H1 (cell line): ENCODE results near the gene TIMP1. TPM values are rescaled to one million over a fixed set of nuclear protein-coding genes. Genes with fewer than 3 reads are reported as not detected.

Experiments used
- KDM4A ChIP-seq: IDR thresholded peaks from one replicate; pipeline ENCODE4 v1.7.1; 2012; ENCODE audit warnings: low read depth, mild to moderate bottlenecking, moderate library complexity, low read length, inconsistent platforms; ENCODE audit not compliant: severe bottlenecking
- NANOG ChIP-seq: IDR thresholded peaks from 2 replicates; pipeline ENCODE4 v1.6.1; 2011; ENCODE audit warnings: low read length, low read depth, mild to moderate bottlenecking, inconsistent platforms; ENCODE audit not compliant: insufficient read depth, poor library complexity, severe bottlenecking
- RAD21 ChIP-seq, 2 experiments: IDR thresholded peaks in 1 of 2; conservative IDR thresholded peaks in 1 of 2; 2 replicates each; pipeline ENCODE4 v1.6.1; 2011; ENCODE audit warnings: low read depth in 2 of 2, low read length in 2 of 2, improper control_type of control experiment in 1 of 2, inconsistent platforms in 1 of 2, mild to moderate bottlenecking in 1 of 2, moderate library complexity in 1 of 2
- SAP30 ChIP-seq: fragments of 300-600 bp; sonication (generic); IDR thresholded peaks from 2 replicates; pipeline ENCODE4 v1.7.1; 2012; ENCODE audit warnings: low read length, moderate library complexity, mild to moderate bottlenecking, inconsistent platforms; ENCODE audit not compliant: insufficient read depth, insufficient replicate concordance
- TBP ChIP-seq: IDR thresholded peaks from 2 replicates; pipeline ENCODE4 v1.6.1; 2011; ENCODE audit warnings: low read depth, low read length, improper control_type of control experiment
- polyA plus RNA-seq, 7 experiments: library from polyadenylated mRNA; depleted of rRNA in 3 of 7; stranded (reverse) in 5 of 7; unstranded in 2 of 7; fragments of >200 nt in 5 of 7; fragments of 200-250 nt in 2 of 7; gene quantifications; 1 replicate in 5 of 7; 2 replicates in 1 of 7; 4 replicates in 1 of 7; pipeline versions ENCODE4 v1.2.1 to v1.2.3, GENCODE V29; 2011 to 2013; ENCODE audit warnings: missing spikeins in 2 of 7, mixed read lengths in 2 of 7
- total RNA-seq: library from RNA; stranded (reverse); fragmentation: NEBNext Ultra II Directional; extraction: Animal tissue kit (Norgen Biotek cat#: 25700); gene quantifications from 2 replicates; pipeline ENCODE4 v1.2.1, GENCODE V29; 2021

TIMP1 gene
- total and polyA plus RNA-seq, 2 of the 8 experiments (the other 6 are each of a cell fraction or from before 2014, with no cell fraction given): 58.6 to 142 TPM

DNA sequence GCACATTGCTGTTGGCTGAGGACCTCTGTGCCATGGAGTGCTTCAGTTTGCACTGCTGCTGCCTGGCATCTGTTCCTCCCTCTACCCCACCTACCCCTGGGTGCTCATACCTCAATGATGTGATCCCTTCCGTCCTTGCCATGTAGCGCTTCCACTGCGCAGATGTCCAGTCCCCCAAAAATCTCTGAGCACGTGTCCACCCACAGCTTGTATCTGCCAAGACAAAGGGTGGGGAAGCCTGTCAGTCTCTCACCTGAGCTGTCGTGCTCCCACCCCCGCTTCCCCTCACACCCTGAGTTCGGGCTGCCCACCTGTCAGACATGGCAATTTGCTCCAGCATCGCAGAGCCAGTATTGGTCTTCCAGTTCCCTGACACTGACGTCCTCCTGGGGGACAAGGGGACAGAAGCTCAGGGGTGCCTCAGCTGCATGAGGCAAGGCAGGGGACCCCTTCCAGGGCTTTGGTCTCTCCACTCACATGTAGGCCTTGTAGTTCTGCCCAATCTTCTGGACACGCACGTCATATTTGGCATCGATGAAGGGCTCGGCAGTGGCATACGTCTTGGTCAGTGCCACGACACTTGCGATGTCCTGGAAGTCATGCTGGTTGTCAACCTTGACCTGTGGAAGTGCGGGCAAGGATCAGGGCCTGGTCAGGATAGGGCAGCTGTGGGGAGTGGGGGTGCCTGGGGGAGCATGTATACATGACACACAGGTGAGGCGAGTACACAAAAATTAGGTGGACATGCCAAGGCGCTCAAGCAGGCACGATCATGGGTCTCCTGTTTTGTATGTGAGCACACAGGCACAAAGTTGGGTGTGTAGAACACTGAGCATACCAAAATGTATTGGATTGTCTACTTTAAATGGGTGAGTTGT lies 6.0 kb upstream of the TIMP1 start (continued):
- no peak for TF ChIP-seq NANOG
- no peak for TF ChIP-seq RAD21 (IDR thresholded peaks at IDR 0.05 in 1 of 2, conservative IDR thresholded peaks at IDR 0.05 in 1 of 2; ENCODE audit: low read depth in 2 of 2, low read length in 2 of 2)
- no peak for TF ChIP-seq KDM4A
- no peak for TF ChIP-seq TBP
- no peak for TF ChIP-seq SAP30
- TF ChIP-seq, all 59 proteins: peak for 0
